Adrenal gland (tissue), 5 donors: Measurements from ENCODE around the gene NPAS3.

Experiments used
- CTCF ChIP-seq, 6 experiments: fragments of 450-650 bp in 4 of 6; fragments of 200-600 bp in 2 of 6; sonication (generic) in 1 of 6; IDR thresholded peaks; 1 replicate in 5 of 6; 2 replicates in 1 of 6; pipeline versions ENCODE4 v1.5.1 to v1.8.0; 2016 to 2021; ENCODE audit warnings: antibody characterized with exemption in 6 of 6, mild to moderate bottlenecking in 2 of 6, moderate library complexity in 1 of 6
- POLR2A ChIP-seq, 2 donors: fragments of 450-650 bp; IDR thresholded peaks; one replicate each; pipeline ENCODE4 v1.6.1; 2017; ENCODE audit warnings: antibody characterized with exemption in 2 of 2, mild to moderate bottlenecking in 2 of 2, moderate library complexity in 1 of 2
- donor health status: DM: no; HTN: no; CAD: no.

- TF ChIP-seq CTCF (IDR thresholded peaks at IDR 0.05) (no peak), POLR2A (IDR thresholded peaks at IDR 0.05) (no peak)
These were observed 88.3 kb downstream of the NPAS3 start for GRCh38 chr14:33026850-33027430.
